Cortex of kidney (tissue), 1 donor: ENCODE measurements around the gene NEMP2.

Experiments used
- DNase-seq: peaks from one replicate; lab custom pipeline; 2025; lab: John Stamatoyannopoulos, UW

NEMP2 gene

DNA sequence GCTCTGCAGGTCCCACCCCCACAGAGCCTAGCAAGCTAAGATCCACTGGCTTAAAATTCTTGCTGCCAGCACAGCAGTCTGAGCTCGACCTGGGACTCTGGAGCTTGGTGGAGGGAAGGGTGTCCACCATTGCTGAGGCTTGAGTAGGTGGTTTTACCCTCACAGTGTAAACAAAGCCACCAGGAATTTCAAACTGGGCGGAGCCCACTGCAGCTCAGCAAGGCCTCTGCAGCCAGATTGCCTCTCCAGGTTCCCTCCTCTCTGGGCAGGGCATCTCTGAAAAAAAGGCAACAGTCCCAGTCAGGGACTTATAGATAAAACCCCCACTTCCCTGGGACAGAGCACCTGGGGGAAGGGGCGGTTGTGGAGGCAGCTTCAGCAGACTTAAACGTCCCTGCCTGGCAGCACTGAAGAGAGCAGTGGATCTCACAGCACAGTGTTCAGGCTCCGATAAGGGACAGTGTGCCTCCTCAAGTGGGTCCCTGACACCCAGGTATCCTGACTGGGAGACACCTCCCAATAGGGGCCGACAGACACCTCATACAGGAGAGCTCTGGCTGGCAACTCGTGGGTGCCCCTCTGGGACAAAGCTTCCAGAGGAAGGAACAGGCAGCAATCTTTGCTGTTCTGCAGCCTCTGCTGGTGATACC lies 20.0 kb upstream of the NEMP2 start:
- no peak for DNase-seq

- no peak for DNase-seq
Observed at GRCh38 chr2:190553254-190553653, 18.7 kb upstream of the NEMP2 start.

- no peak for DNase-seq
Observed at GRCh38 chr2:190551928-190552327, 17.4 kb upstream of the NEMP2 start.

- no peak for DNase-seq
Observed at GRCh38 chr2:190550137-190550536, 15.6 kb upstream of the NEMP2 start.

DNA sequence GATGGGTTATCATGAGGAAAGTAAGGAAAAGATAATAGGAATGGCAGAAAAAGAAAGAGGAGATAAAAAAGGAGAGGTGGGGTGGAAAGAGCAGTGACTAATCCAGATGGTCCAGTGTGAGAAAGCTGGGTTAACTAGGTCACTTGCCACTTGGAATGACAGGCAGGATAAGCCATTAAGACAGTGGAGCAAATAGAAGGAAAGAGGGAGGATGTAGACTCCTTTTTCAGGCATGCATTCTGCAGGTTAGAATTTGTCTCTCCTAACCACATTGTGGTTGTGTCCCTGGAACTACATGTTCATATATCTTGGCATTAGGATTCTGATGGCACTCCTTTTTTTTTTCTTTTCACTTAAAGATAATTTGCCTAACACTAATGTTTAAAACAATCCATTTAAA lies 13.4 kb upstream of the NEMP2 start:
- no peak for DNase-seq

GRCh38 chr2:190546734-190547133 lies 12.2 kb upstream of the NEMP2 start:
- no peak for DNase-seq

- DNase-seq: no peak
Observed at GRCh38 chr2:190545555-190546385, 11.2 kb upstream of the NEMP2 start.

GRCh38 chr2:190545093-190545492 lies 10.6 kb upstream of the NEMP2 start:
- no peak for DNase-seq

GRCh38 chr2:190540048-190540447 lies 5.5 kb upstream of the NEMP2 start:
- no peak for DNase-seq

DNA sequence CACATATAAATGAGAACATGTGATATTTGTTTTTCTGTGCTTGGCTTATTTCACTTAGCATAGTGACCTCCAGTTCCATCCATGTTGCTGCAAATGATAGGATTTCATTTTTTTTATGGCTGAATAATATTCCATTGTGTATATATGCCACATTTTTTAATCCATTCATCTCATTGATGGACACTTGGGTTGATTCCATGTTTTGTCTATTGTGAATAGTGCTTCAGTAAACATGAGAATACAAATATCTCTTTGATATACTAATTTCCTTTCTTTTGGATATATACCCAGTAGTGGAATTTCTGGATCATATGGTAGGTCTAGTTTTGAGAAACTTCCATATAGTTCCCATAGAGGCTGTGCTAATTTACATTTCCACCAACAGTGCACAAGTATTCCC lies 3.7 kb upstream of the NEMP2 start:
- DNase-seq: no peak

DNA sequence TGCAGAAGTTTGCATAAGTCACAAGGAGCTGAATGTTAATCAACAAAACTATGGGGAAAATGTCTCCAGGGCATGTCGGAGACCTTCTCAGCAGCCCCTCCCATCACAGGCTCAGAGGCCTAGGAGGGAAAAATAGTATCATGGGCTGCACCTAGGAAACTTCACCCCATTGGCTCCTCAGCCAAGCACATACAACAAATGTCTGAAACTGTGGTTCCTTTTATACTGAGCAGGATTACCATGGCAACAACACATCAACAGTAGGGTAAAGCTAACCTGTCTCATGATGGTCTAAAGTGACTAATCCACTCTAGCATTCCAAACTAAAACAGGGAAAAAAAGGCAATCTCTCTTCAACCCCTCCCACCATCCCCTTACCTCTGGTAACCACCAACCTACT lies 3.2 kb upstream of the NEMP2 start:
- DNase-seq: no peak

GRCh38 chr2:190535586-190535985 lies 1.1 kb upstream of the NEMP2 start:
- no peak for DNase-seq

DNA sequence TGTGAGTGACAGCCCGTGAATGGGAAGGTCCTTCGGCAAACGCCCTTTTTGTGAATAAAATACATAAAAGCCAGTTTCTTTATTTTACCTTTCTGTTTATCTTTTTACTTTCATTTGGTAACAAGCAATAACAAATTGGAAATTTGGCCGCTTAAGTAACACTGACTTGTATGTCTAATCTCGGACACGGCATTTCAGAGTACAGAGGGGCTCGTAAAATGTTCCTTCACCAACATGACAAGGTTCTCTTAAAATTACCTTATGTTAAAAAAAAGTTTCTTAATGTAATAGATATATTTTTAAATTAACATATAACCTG lies 558 bp upstream of the NEMP2 start:
- DNase-seq: no peak

DNA sequence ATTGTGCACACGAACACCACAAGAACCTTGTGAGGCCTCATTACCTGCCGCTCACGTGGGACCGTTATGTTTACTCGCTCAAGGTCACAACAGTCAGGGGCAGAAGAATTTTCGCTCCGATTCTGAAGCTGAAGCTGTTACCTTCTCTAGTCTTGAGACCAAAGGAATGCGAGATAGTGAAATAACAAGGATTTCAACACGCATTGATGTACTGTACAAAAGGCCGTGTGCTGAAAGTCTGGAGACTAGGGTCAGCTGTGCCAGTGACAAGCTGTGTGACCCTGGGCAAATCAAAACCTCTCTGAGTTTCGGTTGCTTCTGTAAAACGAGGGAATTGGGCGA lies 583 bp downstream of the NEMP2 start:
- no peak for DNase-seq

DNA sequence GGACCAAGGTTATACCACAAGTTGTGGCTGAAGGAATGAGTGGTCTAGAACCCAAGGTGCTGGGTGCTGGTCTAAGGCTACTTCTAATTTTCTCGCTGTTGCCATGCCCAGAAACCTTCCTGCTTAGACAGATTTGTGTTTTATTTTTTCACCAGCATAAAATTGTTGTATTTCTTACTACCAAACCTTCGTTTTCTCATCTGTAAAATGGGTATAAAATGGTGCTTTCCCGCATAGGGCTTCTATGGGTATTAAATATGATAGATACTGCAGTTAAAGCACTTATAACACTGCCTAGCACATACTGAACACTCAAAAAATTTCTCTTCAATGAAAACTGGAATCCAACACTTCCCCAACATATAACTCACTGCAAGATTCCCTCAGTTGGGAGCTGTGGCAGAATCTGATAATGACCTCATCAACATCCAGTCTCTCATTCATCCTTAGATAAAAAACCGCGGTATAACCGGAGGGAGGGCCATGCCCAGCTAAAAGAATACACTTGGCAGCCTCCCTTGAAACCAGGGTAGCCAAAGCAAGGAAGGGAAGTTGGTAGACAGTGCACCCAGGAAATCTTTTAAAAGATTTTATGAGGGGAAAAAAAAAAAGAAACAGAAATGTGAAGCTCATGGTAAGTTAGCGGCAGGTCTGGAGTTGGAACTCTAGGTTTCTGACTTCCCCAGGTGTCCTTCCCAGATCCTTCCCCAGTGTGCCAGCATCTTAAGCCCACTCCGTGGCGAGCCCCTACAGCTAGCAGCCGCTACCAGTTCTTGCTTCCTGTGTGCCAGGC lies 1.2 kb downstream of the NEMP2 start:
- no peak for DNase-seq

GRCh38 chr2:190532581-190532980 lies 1.9 kb downstream of the NEMP2 start:
- DNase-seq: no peak

GRCh38 chr2:190530248-190530900 lies 4.1 kb downstream of the NEMP2 start:
- no peak for DNase-seq

DNA sequence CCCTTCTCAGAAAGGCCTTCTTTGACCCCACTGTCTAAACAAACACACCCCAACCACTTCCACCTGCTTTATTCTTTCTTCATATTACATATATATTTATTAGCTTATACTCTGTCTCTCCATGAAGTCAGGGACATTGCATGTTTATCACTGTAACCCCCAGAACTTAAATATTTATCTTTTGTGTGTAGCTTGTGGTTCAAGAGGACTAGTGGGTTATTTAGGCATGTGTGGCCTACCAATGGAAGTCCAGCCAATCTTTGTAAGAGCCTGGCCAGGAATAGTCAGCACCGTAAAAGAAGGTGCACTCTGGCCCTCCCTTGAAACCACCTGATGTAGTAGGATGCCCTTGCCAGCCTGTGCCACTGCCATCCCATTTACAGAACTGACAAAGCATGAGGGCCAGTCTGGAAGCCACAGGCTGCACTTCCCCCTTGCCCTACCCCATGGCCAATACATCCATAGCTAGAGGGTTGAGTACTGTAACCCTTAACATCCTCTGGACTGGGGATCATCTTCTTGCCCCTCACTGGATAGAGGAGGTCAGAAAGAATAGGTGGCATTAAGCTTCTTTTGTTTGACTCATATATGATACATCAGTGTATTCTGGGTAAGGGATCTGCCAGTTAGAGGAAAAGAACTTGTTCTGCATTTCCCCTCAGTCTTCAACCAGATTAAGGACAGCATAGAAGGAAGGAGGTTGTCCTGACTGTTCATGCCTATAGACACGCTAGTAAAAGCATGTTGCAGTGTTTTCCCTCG lies 4.9 kb downstream of the NEMP2 start:
- no peak for DNase-seq

GRCh38 chr2:190528521-190529001 lies 6.0 kb downstream of the NEMP2 start:
- no peak for DNase-seq

DNA sequence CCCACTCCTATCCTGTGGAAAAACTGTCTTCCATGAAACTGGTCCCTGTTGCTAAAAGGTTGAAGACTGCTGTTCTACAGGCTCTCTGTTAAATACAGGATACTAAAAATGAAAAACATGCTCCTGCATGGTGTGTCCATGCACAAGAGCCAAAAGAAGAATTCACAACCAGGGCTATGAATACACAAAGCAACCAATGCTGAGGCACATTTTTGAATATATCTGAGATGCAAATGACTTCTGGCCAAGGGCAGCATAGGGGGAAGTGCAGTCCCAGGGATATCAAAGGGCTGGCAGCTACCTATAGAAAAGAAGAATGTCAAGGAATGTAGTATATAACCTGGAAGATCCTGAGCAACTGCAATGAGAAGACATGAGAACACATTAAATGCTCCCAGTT lies 6.6 kb downstream of the NEMP2 start:
- no peak for DNase-seq

- no peak for DNase-seq
Observed at GRCh38 chr2:190527214-190527613, 7.3 kb downstream of the NEMP2 start.
